K562 (cell line): ENCODE measurements around the gene CCDC15. TPM values are rescaled to one million over a fixed set of nuclear protein-coding genes. Genes with fewer than 3 reads are reported as not detected.

Experiments used
- ATAC-seq: fragments of 200-7000 bp; cut with Tn5 transposase; 3 replicates; pipeline ENCODE4 v1.9.1; 2020; ENCODE audit warnings: moderate library complexity
- BruUV-seq: library from RNA; stranded (reverse); fragments of 400-500 nt; replicated peaks from 2 replicates; lab custom pipeline; 2021; lab: Mats Ljungman, UMichigan
- CTCF ChIA-PET: fragments of 300-600 bp; formaldehyde crosslinking; extraction: SDS; loops from one replicate; lab custom pipeline; 2021; ENCODE audit warnings: low intra/inter-chr PET ratio; lab: Yijun Ruan, JAX
- POLR2A ChIA-PET: fragments of 300-600, 350-650 bp; sonication (Branson Sonifier 250); formaldehyde crosslinking; extraction: SDS; loops from one replicate; lab custom pipeline; 2021; ENCODE audit warnings: antibody characterized with exemption, inconsistent platforms; lab: Yijun Ruan, JAX
- DNase-seq, 4 experiments: peaks; one replicate each; pipeline versions ENCODE4 v3.0.0 to v3.0.0-alpha.2; 2011 to 2018; ENCODE audit warnings: low spot score in 3 of 4, mixed read lengths in 3 of 4; ENCODE audit errors: extremely low read depth in 1 of 4
- FAIRE-seq: peaks from 2 replicates; lab custom pipeline; 2011; peaks lifted over from hg19 to GRCh38; lab: Jason Lieb, UNC
- H2AFZ ChIP-seq: 2 replicates; pipeline ENCODE4 v1.6.0; 2011; ENCODE audit warnings: low read depth, low read length, control low read depth, inconsistent platforms
- H3K27ac ChIP-seq: fragments of 200-600 bp; 3 replicates; pipeline ENCODE4 v1.8.0; 2011; ENCODE audit warnings: low read depth, mild to moderate bottlenecking, control low read depth, inconsistent platforms, low read length, moderate library complexity, mixed read lengths; ENCODE audit errors: extremely low read depth
- H3K27me3 ChIP-seq, 2 experiments: fragments of 300-600 bp in 1 of 2; 2 replicates in 1 of 2; 3 replicates in 1 of 2; pipeline versions ENCODE4 v1.6.0 to v1.8.0; 2011; ENCODE audit warnings: inconsistent platforms in 2 of 2, low read length in 2 of 2, mild to moderate bottlenecking in 1 of 2, mixed read lengths in 1 of 2, moderate library complexity in 1 of 2; ENCODE audit not compliant: control insufficient read depth in 2 of 2, insufficient read depth in 2 of 2
- H3K36me3 ChIP-seq: fragments of 300-600 bp; 3 replicates; pipeline ENCODE4 v1.8.0; 2011; ENCODE audit warnings: mild to moderate bottlenecking, low read length, inconsistent platforms; ENCODE audit not compliant: control insufficient read depth, insufficient read depth
- H3K4me1 ChIP-seq, 2 experiments: fragments of 200-600 bp in 1 of 2; replicated peaks in 1 of 2; 2 replicates in 1 of 2; 3 replicates in 1 of 2; pipeline versions ENCODE4 v1.5.1 to v1.8.0; 2011; ENCODE audit warnings: inconsistent platforms in 2 of 2, low read length in 2 of 2, mild to moderate bottlenecking in 1 of 2, mixed read lengths in 1 of 2, moderate library complexity in 1 of 2; ENCODE audit not compliant: control insufficient read depth in 2 of 2, insufficient read depth in 2 of 2
- H3K4me2 ChIP-seq: 2 replicates; pipeline ENCODE4 v1.6.1; 2011; ENCODE audit warnings: low read length, control low read depth, inconsistent platforms, mixed read lengths; ENCODE audit not compliant: insufficient read depth
- H3K4me3 ChIP-seq: fragments of 200-600 bp; sonication (generic), shearing (Covaris generic); 2 replicates; pipeline ENCODE4 v1.5.1; 2016; ENCODE audit warnings: control low read depth, inconsistent platforms
- H3K79me2 ChIP-seq: fragments of 200-600 bp; 3 replicates; pipeline ENCODE4 v1.8.0; 2011; ENCODE audit warnings: low read length, inconsistent platforms; ENCODE audit not compliant: control insufficient read depth, insufficient read depth
- H3K9ac ChIP-seq, 2 experiments: 2 replicates each; pipeline versions ENCODE4 v1.6.0 to v1.6.1; 2011; ENCODE audit warnings: low read depth in 2 of 2, low read length in 2 of 2, control low read depth in 1 of 2, inconsistent platforms in 1 of 2, mild to moderate bottlenecking in 1 of 2, mixed read lengths in 1 of 2; ENCODE audit not compliant: insufficient read depth in 1 of 2
- H3K9me1 ChIP-seq: one replicate; pipeline ENCODE4 v1.6.0; 2011; ENCODE audit warnings: inconsistent platforms, mild to moderate bottlenecking, low read length, moderate library complexity; ENCODE audit not compliant: control insufficient read depth, insufficient read depth
- H3K9me3 ChIP-seq: replicated peaks from 2 replicates; pipeline ENCODE4 v1.5.1; 2011; ENCODE audit warnings: low read depth, low read length, inconsistent platforms; ENCODE audit not compliant: control insufficient read depth, insufficient read depth
- H4K20me1 ChIP-seq: replicated peaks from 2 replicates; pipeline ENCODE4 v1.6.1; 2011; ENCODE audit warnings: low read length, inconsistent platforms, mixed read lengths; ENCODE audit not compliant: control insufficient read depth, insufficient read depth
- EZH2 ChIP-seq: IDR thresholded peaks from 2 replicates; pipeline ENCODE4 v1.6.1; 2012; ENCODE audit warnings: low read depth, mild to moderate bottlenecking, inconsistent platforms, low read length, borderline replicate concordance
- GTF2F1 ChIP-seq: IDR thresholded peaks from 2 replicates; pipeline ENCODE4 v1.6.1; 2011; ENCODE audit warnings: low read depth, low read length, improper control_type of control experiment
- HNRNPH1 ChIP-seq: fragments of 200-400 bp; formaldehyde crosslinking; optimal IDR thresholded peaks from 2 replicates; pipeline ENCODE3; 2017; ENCODE audit warnings: low read depth, mild to moderate bottlenecking, low read length, moderate library complexity
- IFI16 ChIP-seq: fragments of 250-450 bp; sonication (Bioruptor Pico); IDR thresholded peaks from 2 replicates; pipeline ENCODE4 v2.1.2; 2022; ENCODE audit warnings: mild to moderate bottlenecking, inconsistent platforms
- LCOR ChIP-seq: sonication (generic); formaldehyde crosslinking; IDR thresholded peaks from 2 replicates; pipeline ENCODE4 v1.8.0; 2022; ENCODE audit warnings: mild to moderate bottlenecking, missing genetic modification reagents
- MCM2 ChIP-seq: fragments of 450-650 bp; IDR thresholded peaks from 2 replicates; pipeline ENCODE4 v1.6.1; 2017; ENCODE audit warnings: low read depth, mild to moderate bottlenecking
- RAD51 ChIP-seq: fragments of 450-650 bp; IDR thresholded peaks from 2 replicates; pipeline ENCODE4 v1.7.1; 2016; ENCODE audit warnings: low read depth, mild to moderate bottlenecking, borderline replicate concordance
- SNIP1 ChIP-seq: fragments of 450-650 bp; IDR thresholded peaks from 2 replicates; pipeline ENCODE4 v1.7.1; 2017; ENCODE audit warnings: low read depth, mild to moderate bottlenecking
- ZNF23 ChIP-seq: fragments of 250-450 bp; sonication (Bioruptor Pico); IDR thresholded peaks from 2 replicates; pipeline ENCODE4 v1.4.0; 2020; ENCODE audit warnings: mild to moderate bottlenecking
- ZNF639 ChIP-seq, 2 experiments: fragments of 200-800 bp in 1 of 2; sonication (Bioruptor generic) in 1 of 2; sonication (generic) in 1 of 2; formaldehyde crosslinking in 1 of 2; IDR thresholded peaks in 1 of 2; conservative IDR thresholded peaks in 1 of 2; 2 replicates each; pipeline versions ENCODE4 v1.5.0 to v1.6.1; 2016 to 2020; ENCODE audit warnings: missing compliant biosample characterization in 1 of 2, missing genetic modification characterization in 1 of 2, missing genetic modification reagents in 1 of 2
- WGBS: fragments of 100-300 bp; shearing (Covaris generic); methylation state at CpG from one replicate; pipeline ENCODE4 v1.1.6; 2016; ENCODE audit warnings: low coverage, mixed read lengths; ENCODE audit not compliant: insufficient coverage; ENCODE audit errors: missing lambda C conversion rate; 5-methylcytosine and 5-hydroxymethylcytosine counted together
- in situ Hi-C: fragments of 300-500 bp; cut with MboI; formaldehyde crosslinking; loops from 4 replicates; pipeline ENCODE4 v1.15.0; 2018; ENCODE audit warnings: inconsistent platforms, mixed read lengths
- intact Hi-C: fragments of 100-400 bp; cut with micrococcal nuclease; formaldehyde crosslinking; loops from 2 replicates; pipeline ENCODE4 v1.14.2; 2022
- polyA plus RNA-seq, 8 experiments: library from polyadenylated mRNA; depleted of rRNA in 4 of 8; stranded (reverse) in 5 of 8; unstranded in 3 of 8; fragments of >200 nt; fragmentation: Nextera tagmentation in 2 of 8; fragmentation: Illumina TruSeq in 1 of 8; extraction: Ambion mirVana in 2 of 8; extraction: Trizol in 1 of 8; gene quantifications; 2 replicates each; pipeline versions ENCODE4 v1.2.1 to v1.2.3, GENCODE V29; 2011 to 2014; ENCODE audit warnings: inconsistent platforms in 1 of 8, missing spikeins in 1 of 8
- total RNA-seq, 7 experiments: library from RNA; depleted of rRNA in 6 of 7; stranded (reverse); fragments of >200 nt in 6 of 7; fragmentation: Illumina TruSeq in 2 of 7; extraction: Trizol in 2 of 7; gene quantifications; 2 replicates each; pipeline versions ENCODE4 v1.2.1 to v1.2.3, GENCODE V29; 2011 to 2021; ENCODE audit warnings: low replicate concordance in 1 of 7
- TF ChIP-seq, protein P1 (sequence below): fragments of 450-650 bp; IDR thresholded peaks from 2 replicates; pipeline ENCODE4 v1.6.1; 2016; ENCODE audit warnings: low read depth, mild to moderate bottlenecking, moderate library complexity
- TF ChIP-seq, protein P2 (sequence below): sonication (generic); formaldehyde crosslinking; IDR thresholded peaks from 2 replicates; pipeline ENCODE4 v1.8.0; 2022; ENCODE audit warnings: mild to moderate bottlenecking, missing genetic modification reagents

The CCDC15 gene
- total and polyA plus RNA-seq, 9 of the 15 experiments (the other 6 are each of a cell fraction or from before 2014, with no cell fraction given) = 1.9 to 9.2 (median 3.9) TPM

DNA sequence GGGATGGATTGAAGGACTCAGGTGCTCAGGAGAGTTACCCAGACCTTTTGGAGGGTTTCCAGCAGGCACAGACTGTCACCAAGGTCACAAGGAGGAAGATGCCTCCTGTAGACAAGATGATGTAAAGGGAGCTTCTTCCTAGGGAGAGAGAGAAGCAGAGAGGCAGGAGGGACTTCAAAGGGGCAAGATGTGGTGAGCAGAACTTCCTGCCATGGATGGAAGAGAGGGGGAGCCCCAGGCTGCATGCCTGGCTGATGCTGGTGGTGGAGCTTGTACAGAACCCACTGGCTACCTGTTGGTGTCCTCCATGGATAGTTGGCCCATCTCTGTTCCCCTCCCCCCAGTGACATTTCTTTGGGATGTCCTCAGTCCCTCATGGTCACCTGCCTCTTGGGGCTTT, 30.7 kb upstream of the CCDC15 start:
- no TSS peak for BruUV-seq
- H3K9me1 ChIP-seq = no peaks in the 10 kb centered on the region
- in situ Hi-C loops (no loop called here), intact Hi-C loops (no loop called here)
- H3K9ac ChIP-seq = no peak overlapping the region
- ChIA-PET POLR2A (interaction anchor here (0.6 kb wide), 1 partner anchor 308 kb away, joined by 3 read pairs; no protein-coding TSS in a partner anchor), CTCF (no interaction called here)
- H3K4me3 ChIP-seq = no peak overlapping the region
- DNase-seq (no peak), FAIRE-seq (no peak), ATAC-seq (no peak)
- H3K9me3 ChIP-seq = no peaks in the 10 kb centered on the region
- no peak overlapping the region for H3K27ac ChIP-seq
- no peak overlapping the region for H3K4me2 ChIP-seq
- H2AFZ ChIP-seq = no peak overlapping the region
- H3K79me2 ChIP-seq = no peaks in the 10 kb centered on the region
- no peak for TF ChIP-seq HNRNPH1
- TF ChIP-seq LCOR (CRISPR knock-in tag) = no peak
- TF ChIP-seq MCM2 = no peak
- no peak for TF ChIP-seq EZH2
- no peak for TF ChIP-seq SNIP1
- no peaks in the 10 kb centered on the region for H4K20me1 ChIP-seq
- no peaks in the 10 kb centered on the region for H3K36me3 ChIP-seq
- H3K27me3 ChIP-seq = peaks cover 35 to 74% of the 10 kb centered on the region in 2 experiments; a peak in 4 of 5 replicates
- no peaks in the 10 kb centered on the region for H3K4me1 ChIP-seq

DNA sequence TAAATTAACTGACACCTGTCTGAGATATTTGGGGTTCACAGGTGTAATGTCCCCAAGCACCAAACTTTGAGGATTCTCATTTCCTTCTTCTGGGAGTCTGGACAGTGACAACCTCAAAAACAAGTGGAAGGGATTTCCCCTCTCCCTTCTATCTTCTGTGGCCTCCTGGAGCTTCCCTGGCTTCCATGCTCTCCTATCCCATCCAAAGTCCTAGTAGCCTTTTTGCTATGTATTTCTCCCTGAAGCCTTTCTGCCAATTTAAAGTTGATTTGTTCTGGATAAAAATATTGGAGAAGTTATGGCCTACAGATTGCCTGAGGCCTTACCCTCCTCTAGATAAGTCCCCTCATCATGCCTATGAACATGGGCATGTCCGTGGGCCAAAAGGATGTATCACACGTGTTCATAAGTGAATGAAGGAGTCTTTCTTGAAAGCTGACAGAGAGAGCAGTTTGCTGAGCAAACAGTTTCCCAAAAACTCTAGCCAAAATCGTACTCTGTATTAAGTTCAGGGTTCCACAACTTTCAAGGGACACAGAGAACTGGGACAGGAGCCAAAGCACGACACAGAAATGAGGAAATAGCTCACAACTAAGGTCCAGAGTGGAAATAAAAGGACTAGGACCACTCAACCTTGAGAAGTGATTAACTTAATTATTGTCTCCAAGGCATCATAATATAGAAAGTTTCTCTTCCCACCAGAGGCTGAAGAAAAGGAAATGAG, 24.9 kb upstream of the CCDC15 start:
- Histone ChIP-seq H4K20me1 (no peaks in the 10 kb centered on the region), H3K9ac (no peak overlapping the region), H2AFZ (no peak overlapping the region), H3K4me1 (no peaks in the 10 kb centered on the region), H3K4me3 (no peak overlapping the region), H3K9me3 (no peaks in the 10 kb centered on the region), H3K4me2 (no peak overlapping the region), H3K36me3 (no peaks in the 10 kb centered on the region), H3K9me1 (no peaks in the 10 kb centered on the region), H3K27ac (no peak overlapping the region), H3K27me3 (peaks cover 13 to 28% of the 10 kb centered on the region in 2 experiments; a peak in 4 of 5 replicates), H3K79me2 (no peaks in the 10 kb centered on the region)
- CTCF ChIA-PET = no interaction called here
- 0% methylated on average over 4 of the region's 4 CpGs for WGBS
- intact Hi-C loops = no loop called here
- BruUV-seq = no TSS peak
- POLR2A ChIA-PET = no interaction called here
- in situ Hi-C loops = no loop called here
- ATAC-seq = no peak
- FAIRE-seq = no peak
- DNase-seq = no peak
- no peak for TF ChIP-seq RAD51
- no peak for TF ChIP-seq GTF2F1
- no peak for TF ChIP-seq IFI16
- TF ChIP-seq ZNF639 (CRISPR knock-in tag; conservative IDR thresholded peaks at IDR 0.05 in 1 of 2, IDR thresholded peaks at IDR 0.05 in 1 of 2) = no peak
- TF ChIP-seq, protein P1, sequence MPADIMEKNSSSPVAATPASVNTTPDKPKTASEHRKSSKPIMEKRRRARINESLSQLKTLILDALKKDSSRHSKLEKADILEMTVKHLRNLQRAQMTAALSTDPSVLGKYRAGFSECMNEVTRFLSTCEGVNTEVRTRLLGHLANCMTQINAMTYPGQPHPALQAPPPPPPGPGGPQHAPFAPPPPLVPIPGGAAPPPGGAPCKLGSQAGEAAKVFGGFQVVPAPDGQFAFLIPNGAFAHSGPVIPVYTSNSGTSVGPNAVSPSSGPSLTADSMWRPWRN = no peak
- TF ChIP-seq ZNF23 (CRISPR knock-in tag) = no peak
- TF ChIP-seq, protein P2, sequence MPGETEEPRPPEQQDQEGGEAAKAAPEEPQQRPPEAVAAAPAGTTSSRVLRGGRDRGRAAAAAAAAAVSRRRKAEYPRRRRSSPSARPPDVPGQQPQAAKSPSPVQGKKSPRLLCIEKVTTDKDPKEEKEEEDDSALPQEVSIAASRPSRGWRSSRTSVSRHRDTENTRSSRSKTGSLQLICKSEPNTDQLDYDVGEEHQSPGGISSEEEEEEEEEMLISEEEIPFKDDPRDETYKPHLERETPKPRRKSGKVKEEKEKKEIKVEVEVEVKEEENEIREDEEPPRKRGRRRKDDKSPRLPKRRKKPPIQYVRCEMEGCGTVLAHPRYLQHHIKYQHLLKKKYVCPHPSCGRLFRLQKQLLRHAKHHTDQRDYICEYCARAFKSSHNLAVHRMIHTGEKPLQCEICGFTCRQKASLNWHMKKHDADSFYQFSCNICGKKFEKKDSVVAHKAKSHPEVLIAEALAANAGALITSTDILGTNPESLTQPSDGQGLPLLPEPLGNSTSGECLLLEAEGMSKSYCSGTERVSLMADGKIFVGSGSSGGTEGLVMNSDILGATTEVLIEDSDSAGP (CRISPR knock-in tag) = no peak
